ENCODE results near the gene SOWAHC.

- TF ChIP-seq POLR2A (IDR thresholded peaks at IDR 0.05): no peak
- TF ChIP-seq CTCF (IDR thresholded peaks at IDR 0.05): no peak
Observed at GRCh38 chr2:109601783-109602182, 12.4 kb upstream of the SOWAHC start.

Data from body of pancreas (tissue), 4 donors.